SK-N-SH (cell line): ENCODE data around the gene CACNA1D. TPM values are rescaled to one million over a fixed set of nuclear protein-coding genes. Genes with fewer than 3 reads are reported as not detected.

Experiments
- CTCF ChIA-PET: fragments of 300-600, 350-600 bp; formaldehyde crosslinking; extraction: SDS; loops from one replicate; lab custom pipeline; 2021; lab: Yijun Ruan, JAX
- POLR2A ChIA-PET: fragments of 350-600 bp; sonication (Branson Sonifier 250); formaldehyde crosslinking; extraction: SDS; loops from one replicate; lab custom pipeline; 2020; ENCODE audit warnings: antibody characterized with exemption, inconsistent platforms; lab: Yijun Ruan, JAX
- DNase-seq: peaks from one replicate; pipeline ENCODE4 v3.0.0; 2012
- H2AFZ ChIP-seq: fragments of 200-600 bp; sonication (generic); 2 replicates; pipeline ENCODE4 v1.8.1; 2016; ENCODE audit warnings: antibody characterized with exemption, mild to moderate bottlenecking, low read depth
- H3F3A ChIP-seq: fragments of 200-600 bp; sonication (generic); replicated peaks from 2 replicates; pipeline ENCODE3; 2016; ENCODE audit warnings: antibody characterized with exemption, mild to moderate bottlenecking; ENCODE audit not compliant: insufficient read depth
- H3K27ac ChIP-seq, 2 experiments: fragments of 200-500 bp in 1 of 2; fragments of 200-600 bp in 1 of 2; sonication (Bioruptor generic) in 1 of 2; sonication (generic), shearing (Covaris generic) in 1 of 2; 2 replicates each; pipeline versions ENCODE4 v1.5.1 to v1.6.1; 2014 to 2016; ENCODE audit warnings: low read depth in 2 of 2, inconsistent platforms in 1 of 2, low read length in 1 of 2, mild to moderate bottlenecking in 1 of 2, mixed read lengths in 1 of 2
- H3K27me3 ChIP-seq: fragments of 200-600 bp; sonication (generic), shearing (Covaris generic); 2 replicates; pipeline ENCODE4 v1.6.1; 2016; ENCODE audit warnings: mixed run types; ENCODE audit not compliant: insufficient read depth
- H3K36me3 ChIP-seq, 2 experiments: fragments of 200-500 bp in 1 of 2; fragments of 200-600 bp in 1 of 2; sonication (Bioruptor generic) in 1 of 2; sonication (generic) in 1 of 2; replicated peaks in 1 of 2; 2 replicates each; pipeline versions ENCODE3 to v1.5.1; 2014 to 2016; ENCODE audit warnings: low read length in 1 of 2, mild to moderate bottlenecking in 1 of 2; ENCODE audit not compliant: insufficient read depth in 2 of 2, control insufficient read depth in 1 of 2
- H3K4me1 ChIP-seq, 2 experiments: fragments of 200-500 bp in 1 of 2; fragments of 200-600 bp in 1 of 2; sonication (Bioruptor generic) in 1 of 2; sonication (generic), shearing (Covaris generic) in 1 of 2; 2 replicates each; pipeline versions ENCODE4 v1.5.1 to v1.6.1; 2014 to 2016; ENCODE audit warnings: low read depth in 1 of 2, low read length in 1 of 2, mixed run types in 1 of 2; ENCODE audit not compliant: insufficient read depth in 2 of 2, control insufficient read depth in 1 of 2
- H3K4me2 ChIP-seq: fragments of 200-600 bp; sonication (generic), shearing (Covaris generic); 2 replicates; pipeline ENCODE4 v1.6.1; 2017; ENCODE audit warnings: mixed run types
- H3K4me3 ChIP-seq, 2 experiments: fragments of 200-500 bp in 1 of 2; fragments of 200-600 bp in 1 of 2; sonication (Bioruptor generic) in 1 of 2; sonication (generic), shearing (Covaris generic) in 1 of 2; 2 replicates each; pipeline versions ENCODE4 v1.5.1 to v1.8.1; 2014 to 2016; ENCODE audit warnings: low read depth in 2 of 2, inconsistent platforms in 1 of 2, low read length in 1 of 2, mild to moderate bottlenecking in 1 of 2, mixed read lengths in 1 of 2, moderate library complexity in 1 of 2
- H3K79me2 ChIP-seq: fragments of 200-600 bp; sonication (generic); 2 replicates; pipeline ENCODE4 v1.8.1; 2017; ENCODE audit warnings: mild to moderate bottlenecking; ENCODE audit not compliant: insufficient read depth
- H3K9ac ChIP-seq: fragments of 200-600 bp; sonication (generic); 2 replicates; pipeline ENCODE4 v1.6.1; 2017; ENCODE audit warnings: mixed run types
- H3K9me2 ChIP-seq: fragments of 200-600 bp; sonication (generic); 2 replicates; pipeline ENCODE4 v1.6.1; 2017; ENCODE audit warnings: mixed run types
- H3K9me3 ChIP-seq: fragments of 200-600 bp; sonication (generic); 2 replicates; pipeline ENCODE4 v1.6.1; 2017; ENCODE audit warnings: mixed run types, mild to moderate bottlenecking, moderate library complexity
- H4K20me1 ChIP-seq: fragments of 200-600 bp; sonication (generic); 2 replicates; pipeline ENCODE4 v1.6.1; 2017; ENCODE audit warnings: mild to moderate bottlenecking, mixed run types; ENCODE audit not compliant: insufficient read depth
- CTCF ChIP-seq: fragments of 200-600 bp; sonication (generic); IDR thresholded peaks from 2 replicates; pipeline ENCODE4 v1.6.1; 2017; ENCODE audit warnings: antibody characterized with exemption, mild to moderate bottlenecking, moderate library complexity
- ELF1 ChIP-seq: IDR thresholded peaks from 2 replicates; pipeline ENCODE4 v1.4.0; 2012
- GABPA ChIP-seq: IDR thresholded peaks from 2 replicates; pipeline ENCODE4 v1.4.0; 2012; ENCODE audit warnings: low read depth, mild to moderate bottlenecking
- GATA2 ChIP-seq: sonication (generic); formaldehyde crosslinking; IDR thresholded peaks from 2 replicates; pipeline ENCODE4 v1.5.0; 2020; ENCODE audit warnings: mild to moderate bottlenecking, missing genetic modification reagents
- JUND ChIP-seq: IDR thresholded peaks from 2 replicates; pipeline ENCODE4 v1.4.0; 2012
- MAX ChIP-seq: IDR thresholded peaks from 2 replicates; pipeline ENCODE4 v1.4.0; 2012; ENCODE audit warnings: low read depth
- MEF2A ChIP-seq: IDR thresholded peaks from 2 replicates; pipeline ENCODE4 v1.4.0; 2012; ENCODE audit warnings: low read depth, borderline replicate concordance
- POLR2AphosphoS5 ChIP-seq: IDR thresholded peaks from 2 replicates; pipeline ENCODE4 v1.6.1; 2012; ENCODE audit warnings: low read depth, low read length
- RAD21 ChIP-seq: IDR thresholded peaks from 2 replicates; pipeline ENCODE4 v1.6.1; 2012; ENCODE audit warnings: mild to moderate bottlenecking, low read length
- RFX5 ChIP-seq: IDR thresholded peaks from 2 replicates; pipeline ENCODE4 v1.6.1; 2012; ENCODE audit warnings: mild to moderate bottlenecking, improper control_type of control experiment, low read length
- TAF1 ChIP-seq: IDR thresholded peaks from 2 replicates; pipeline ENCODE4 v1.6.1; 2012; ENCODE audit warnings: low read depth, mild to moderate bottlenecking, low read length, moderate library complexity, borderline replicate concordance
- TCF12 ChIP-seq: IDR thresholded peaks from 2 replicates; pipeline ENCODE4 v1.4.0; 2012
- WGBS: methylation state at CpG from one replicate; pipeline ENCODE4 v1.1.6; 2017; ENCODE audit warnings: low lambda C conversion rate; 5-methylcytosine and 5-hydroxymethylcytosine counted together
- polyA plus RNA-seq, 3 experiments: library from polyadenylated mRNA; depleted of rRNA; stranded (reverse); fragments of >200 nt; gene quantifications; 2 replicates each; pipeline ENCODE4 v1.2.3, GENCODE V29; 2012
- TF ChIP-seq, protein P1 (sequence below): IDR thresholded peaks from 2 replicates; pipeline ENCODE4 v1.6.1; 2012; ENCODE audit warnings: mild to moderate bottlenecking, low read depth, low read length, moderate library complexity
- TF ChIP-seq, protein P2 (sequence below): fragments of 150-350 bp; IDR thresholded peaks from 2 replicates; pipeline ENCODE4 v1.6.1; 2016; ENCODE audit warnings: mild to moderate bottlenecking, low read depth, low read length

CACNA1D gene
- polyA plus RNA-seq, 1 of the 3 experiments (the other 2 are of a cell fraction): 0.12 TPM

DNA sequence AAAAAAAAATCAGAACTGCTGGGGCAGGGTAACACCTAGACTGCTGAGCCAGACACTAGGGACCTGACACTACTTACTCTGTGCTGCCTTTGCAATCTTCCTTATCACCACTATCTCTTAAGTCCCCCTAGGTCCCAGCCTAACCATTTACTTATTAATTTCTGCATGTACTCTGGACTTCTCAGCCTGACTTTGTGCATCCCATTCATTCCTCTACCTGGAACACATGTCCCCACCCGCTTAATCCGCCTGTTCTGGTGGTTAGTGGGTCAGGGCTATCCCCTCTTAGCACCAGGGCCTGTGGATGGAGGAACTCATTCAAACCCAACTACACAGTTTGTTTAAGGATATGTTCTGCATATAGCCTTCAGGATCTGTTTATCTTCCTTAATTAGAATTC, 5.0 kb upstream of the CACNA1D start:
- Histone ChIP-seq H3K27ac (no peak overlapping the region), H3K79me2 (no peaks in the 10 kb centered on the region), H3F3A (no peaks in the 10 kb centered on the region), H3K4me3 (no peak overlapping the region), H3K9me3 (no peaks in the 10 kb centered on the region), H3K36me3 (no peaks in the 10 kb centered on the region), H2AFZ (no peak overlapping the region), H3K9ac (no peak overlapping the region), H3K4me2 (no peak overlapping the region), H3K9me2 (no peaks in the 10 kb centered on the region), H3K4me1 (peaks cover 0 to 4% of the 10 kb centered on the region in 2 experiments; a peak in 1 of 4 replicates), H3K27me3 (0 out of 2 replicates have a peak, but pooled peaks cover 17% of the 10 kb centered on the region), H4K20me1 (no peaks in the 10 kb centered on the region)
- TF ChIP-seq TCF12 (no peak), TAF1 (no peak), RFX5 (no peak), MEF2A (no peak), JUND (no peak), CTCF (no peak), POLR2AphosphoS5 (no peak), GATA2 (CRISPR knock-in tag) (no peak), MAX (no peak), ELF1 (no peak), GABPA (no peak), RAD21 (no peak)
- TF ChIP-seq, protein P1, sequence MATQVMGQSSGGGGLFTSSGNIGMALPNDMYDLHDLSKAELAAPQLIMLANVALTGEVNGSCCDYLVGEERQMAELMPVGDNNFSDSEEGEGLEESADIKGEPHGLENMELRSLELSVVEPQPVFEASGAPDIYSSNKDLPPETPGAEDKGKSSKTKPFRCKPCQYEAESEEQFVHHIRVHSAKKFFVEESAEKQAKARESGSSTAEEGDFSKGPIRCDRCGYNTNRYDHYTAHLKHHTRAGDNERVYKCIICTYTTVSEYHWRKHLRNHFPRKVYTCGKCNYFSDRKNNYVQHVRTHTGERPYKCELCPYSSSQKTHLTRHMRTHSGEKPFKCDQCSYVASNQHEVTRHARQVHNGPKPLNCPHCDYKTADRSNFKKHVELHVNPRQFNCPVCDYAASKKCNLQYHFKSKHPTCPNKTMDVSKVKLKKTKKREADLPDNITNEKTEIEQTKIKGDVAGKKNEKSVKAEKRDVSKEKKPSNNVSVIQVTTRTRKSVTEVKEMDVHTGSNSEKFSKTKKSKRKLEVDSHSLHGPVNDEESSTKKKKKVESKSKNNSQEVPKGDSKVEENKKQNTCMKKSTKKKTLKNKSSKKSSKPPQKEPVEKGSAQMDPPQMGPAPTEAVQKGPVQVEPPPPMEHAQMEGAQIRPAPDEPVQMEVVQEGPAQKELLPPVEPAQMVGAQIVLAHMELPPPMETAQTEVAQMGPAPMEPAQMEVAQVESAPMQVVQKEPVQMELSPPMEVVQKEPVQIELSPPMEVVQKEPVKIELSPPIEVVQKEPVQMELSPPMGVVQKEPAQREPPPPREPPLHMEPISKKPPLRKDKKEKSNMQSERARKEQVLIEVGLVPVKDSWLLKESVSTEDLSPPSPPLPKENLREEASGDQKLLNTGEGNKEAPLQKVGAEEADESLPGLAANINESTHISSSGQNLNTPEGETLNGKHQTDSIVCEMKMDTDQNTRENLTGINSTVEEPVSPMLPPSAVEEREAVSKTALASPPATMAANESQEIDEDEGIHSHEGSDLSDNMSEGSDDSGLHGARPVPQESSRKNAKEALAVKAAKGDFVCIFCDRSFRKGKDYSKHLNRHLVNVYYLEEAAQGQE: no peak
- TF ChIP-seq, protein P2, sequence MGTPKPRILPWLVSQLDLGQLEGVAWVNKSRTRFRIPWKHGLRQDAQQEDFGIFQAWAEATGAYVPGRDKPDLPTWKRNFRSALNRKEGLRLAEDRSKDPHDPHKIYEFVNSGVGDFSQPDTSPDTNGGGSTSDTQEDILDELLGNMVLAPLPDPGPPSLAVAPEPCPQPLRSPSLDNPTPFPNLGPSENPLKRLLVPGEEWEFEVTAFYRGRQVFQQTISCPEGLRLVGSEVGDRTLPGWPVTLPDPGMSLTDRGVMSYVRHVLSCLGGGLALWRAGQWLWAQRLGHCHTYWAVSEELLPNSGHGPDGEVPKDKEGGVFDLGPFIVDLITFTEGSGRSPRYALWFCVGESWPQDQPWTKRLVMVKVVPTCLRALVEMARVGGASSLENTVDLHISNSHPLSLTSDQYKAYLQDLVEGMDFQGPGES: no peak
- no peak for DNase-seq
- ChIA-PET CTCF (interaction anchor here (0.6 kb wide), 1 partner anchor 897 kb away, joined by 3 read pairs; no protein-coding TSS in a partner anchor), POLR2A (no interaction called here)
- WGBS: 80% methylated on average over 2 of the region's 2 CpGs
